GM21737 (cell line): Measurements from ENCODE around the gene TOGARAM2.

Experiments used
- ATAC-seq: cut with Tn5 transposase; IDR thresholded peaks from one replicate; pipeline ENCODE4 v1.9.1; 2021; ENCODE audit warnings: mild to moderate bottlenecking, moderate library complexity; ENCODE audit not compliant: unreplicated experiment

TOGARAM2 gene

DNA sequence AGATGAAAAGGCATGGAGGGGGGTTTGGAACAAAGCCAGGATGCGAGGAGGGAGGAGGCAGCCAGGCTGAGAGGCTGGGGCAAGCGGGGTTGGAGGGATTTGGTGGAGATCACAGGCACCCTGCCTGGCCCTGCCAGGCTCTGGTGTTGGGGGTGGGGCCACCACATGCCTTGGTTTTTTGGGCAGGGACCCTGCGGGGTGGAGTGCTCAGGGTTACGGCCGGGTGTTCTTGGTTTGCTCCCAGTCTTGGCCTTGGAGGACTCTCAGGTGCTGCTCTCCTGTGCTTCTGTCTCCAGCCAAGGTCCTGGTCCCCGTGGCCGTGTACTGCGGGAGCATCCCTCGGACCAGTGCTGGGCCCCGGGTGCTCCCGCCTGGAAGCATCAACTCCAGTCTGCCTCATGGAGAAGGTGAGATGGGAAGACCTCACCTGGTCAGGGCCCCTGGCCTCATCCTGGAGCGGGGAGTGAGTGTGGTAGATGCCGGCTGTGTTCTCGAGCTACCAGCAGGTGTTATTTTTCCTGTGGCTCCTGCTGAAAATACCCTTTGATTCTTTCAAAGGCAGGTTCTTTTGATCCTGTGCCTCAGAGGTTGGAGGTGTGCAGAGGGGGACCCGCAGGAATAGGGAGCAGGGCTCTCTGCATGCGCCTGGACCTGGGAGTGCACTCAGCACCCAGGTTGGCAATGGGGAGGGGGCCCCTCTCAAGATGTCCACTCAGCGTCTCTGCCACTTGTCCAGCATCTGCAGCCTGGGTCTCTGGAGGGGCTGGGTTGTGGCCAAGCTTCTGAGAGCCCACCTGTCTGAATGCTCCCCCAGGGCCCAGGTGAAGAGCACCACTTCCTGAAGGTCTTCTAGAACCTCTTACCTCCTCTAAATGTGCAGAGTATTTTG is 17.0 kb downstream of the TOGARAM2 start:
- no peak for ATAC-seq

DNA sequence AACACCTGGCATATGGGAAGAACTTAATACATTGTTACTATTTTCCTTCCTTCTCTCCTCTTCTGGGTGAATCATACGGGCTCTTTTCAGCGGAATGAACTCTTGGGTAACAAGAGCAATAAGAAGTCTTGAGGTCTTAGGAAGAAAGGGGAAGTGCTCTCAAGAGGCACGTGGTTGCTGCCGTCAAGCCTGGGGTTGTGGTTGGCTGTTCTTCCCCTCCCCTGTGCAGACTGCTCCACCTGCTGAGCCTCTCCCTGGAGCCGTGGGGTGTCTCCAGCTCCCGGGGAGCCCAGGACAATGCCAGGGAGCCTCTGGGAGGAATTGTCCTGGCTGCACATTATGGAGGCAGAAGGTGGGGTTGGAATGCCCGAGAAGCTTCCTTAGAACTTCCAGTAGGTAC is 19.4 kb downstream of the TOGARAM2 start:
- ATAC-seq, result peak; percentile 94

DNA sequence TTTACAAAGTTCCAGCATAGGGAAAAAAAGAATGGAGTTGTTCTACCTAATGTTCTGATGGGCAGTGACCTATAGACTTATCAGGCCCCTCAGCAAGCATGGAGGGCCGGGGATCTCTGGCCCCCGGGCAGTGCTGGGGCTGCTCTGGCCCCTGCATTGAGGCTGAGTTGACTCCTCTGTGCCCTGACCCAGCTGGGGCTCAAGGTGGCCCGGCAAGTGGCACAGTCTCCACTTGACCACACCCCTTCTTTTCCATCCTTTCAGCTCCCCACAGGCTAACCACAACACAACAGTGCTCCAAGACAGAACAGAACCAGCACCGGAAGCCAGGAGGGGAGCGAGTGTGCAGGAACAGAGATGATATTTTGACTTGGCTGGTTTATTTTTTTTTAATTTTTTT is 19.9 kb downstream of the TOGARAM2 start:
- no peak for ATAC-seq

DNA sequence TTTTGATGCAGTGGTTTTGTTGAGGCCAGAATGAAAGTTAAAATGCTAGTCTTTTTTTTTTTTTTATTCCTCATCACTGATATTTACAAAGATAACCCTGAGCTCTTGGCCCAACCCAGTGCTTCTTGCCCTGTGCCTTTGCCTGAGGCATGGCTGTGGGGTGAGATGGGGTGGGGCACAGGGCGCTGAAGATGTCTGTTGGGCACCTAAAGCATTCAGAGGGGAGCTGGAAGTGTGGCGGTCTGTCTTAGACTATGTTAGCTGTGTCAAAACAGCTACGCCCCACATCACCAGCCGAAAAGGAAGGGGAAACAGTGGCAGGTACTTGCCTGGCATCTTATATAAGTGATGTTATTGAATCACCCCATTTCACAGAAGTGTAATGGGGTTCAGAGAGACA is 20.7 kb downstream of the TOGARAM2 start:
- ATAC-seq, result no peak

DNA sequence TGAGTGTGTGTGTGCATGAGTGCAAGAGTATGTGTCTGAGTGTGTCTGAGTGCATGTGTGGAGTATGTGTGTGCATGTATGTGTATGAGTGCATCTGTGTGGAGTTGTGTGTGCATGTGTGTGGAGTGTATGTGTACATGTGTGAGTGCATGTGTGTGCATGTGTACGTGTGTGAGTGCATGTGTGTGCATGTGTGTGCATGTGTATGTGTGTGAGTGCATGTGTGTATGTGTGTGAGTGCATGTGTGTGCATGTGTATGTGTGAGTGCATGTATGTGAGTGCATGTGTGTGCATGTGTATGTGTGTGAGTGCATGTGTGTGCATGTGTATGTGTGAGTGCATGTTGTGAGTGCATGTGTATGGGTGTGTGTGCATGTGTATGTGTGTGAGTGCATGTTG is 23.7 kb downstream of the TOGARAM2 start:
- no peak for ATAC-seq

DNA sequence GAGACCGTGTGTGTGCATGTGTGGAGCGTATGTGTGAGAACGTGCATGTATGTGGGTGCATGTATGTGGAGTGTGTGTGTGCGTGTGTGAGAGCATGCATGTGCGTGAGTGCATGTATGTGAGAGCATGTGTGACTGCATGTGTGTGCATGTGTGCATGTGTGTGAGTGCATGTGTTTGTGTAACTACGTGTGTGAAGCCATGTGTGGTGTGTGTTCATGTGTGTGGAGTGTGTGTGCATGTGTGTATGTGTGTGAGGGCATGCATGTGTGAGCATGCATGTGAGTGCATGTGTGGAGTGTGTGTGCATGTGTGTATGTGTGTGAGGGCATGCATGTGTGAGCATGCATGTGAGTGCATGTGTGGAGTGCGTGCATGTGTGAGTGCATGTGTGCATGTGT is 24.2 kb downstream of the TOGARAM2 start:
- no peak for ATAC-seq

DNA sequence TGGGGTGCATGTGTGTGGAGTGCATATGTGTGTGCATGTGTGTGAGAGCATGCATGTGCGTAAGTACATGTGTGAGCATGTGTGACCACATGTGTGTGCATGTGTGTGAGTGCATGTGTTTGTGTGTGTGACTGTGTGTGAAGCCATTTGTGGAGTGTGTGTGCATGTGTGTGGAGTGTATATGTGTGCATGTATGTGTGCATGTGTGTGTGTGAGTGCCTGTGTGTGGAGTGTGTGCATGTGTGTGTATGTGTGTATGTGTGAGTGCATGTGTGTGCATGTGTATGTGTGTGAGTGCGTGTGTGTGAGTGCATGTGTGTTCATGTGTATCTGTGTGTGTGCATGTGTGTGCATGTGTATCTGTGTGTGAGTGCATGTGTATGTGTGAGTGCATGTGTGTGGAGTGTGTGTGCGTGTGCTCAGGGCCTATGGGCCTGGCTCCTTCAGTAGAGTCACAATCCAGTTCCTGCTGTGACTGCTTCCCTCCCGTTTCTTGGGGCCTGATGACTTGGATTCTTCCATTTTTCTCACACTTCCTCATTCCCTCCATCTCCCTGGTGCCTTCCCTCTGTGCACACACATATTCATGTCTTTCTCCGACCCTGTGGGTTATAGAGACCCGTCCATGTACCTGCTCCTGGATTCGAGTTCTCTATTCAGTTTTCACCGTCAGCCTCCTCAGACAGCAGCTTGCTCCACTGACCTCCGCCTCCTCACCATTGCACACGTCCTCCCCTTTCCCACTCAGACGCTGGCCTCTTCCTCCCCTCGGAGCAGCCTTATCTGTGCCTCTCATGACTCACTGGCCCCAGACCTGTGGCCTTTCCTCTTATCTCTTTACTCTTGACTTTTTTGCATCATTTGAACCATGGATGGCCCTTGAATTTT is 25.2 kb downstream of the TOGARAM2 start:
- ATAC-seq, result no peak

DNA sequence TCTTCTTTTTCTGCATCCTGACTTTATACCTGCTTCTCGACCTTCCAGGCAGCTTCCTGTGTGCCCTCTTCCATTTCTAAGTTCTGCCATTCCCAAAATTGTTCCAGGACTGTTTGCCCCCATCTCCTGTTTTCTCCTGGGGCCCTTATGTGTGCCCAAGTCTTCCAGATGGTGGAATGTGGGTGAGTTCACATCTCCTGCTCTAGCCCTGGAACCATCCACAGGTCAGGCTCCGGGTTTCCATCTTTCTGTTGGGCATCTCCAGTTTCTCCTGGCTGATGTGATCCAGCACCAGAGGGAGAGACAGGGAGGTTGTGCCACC is 25.8 kb downstream of the TOGARAM2 start:
- ATAC-seq, result no peak

DNA sequence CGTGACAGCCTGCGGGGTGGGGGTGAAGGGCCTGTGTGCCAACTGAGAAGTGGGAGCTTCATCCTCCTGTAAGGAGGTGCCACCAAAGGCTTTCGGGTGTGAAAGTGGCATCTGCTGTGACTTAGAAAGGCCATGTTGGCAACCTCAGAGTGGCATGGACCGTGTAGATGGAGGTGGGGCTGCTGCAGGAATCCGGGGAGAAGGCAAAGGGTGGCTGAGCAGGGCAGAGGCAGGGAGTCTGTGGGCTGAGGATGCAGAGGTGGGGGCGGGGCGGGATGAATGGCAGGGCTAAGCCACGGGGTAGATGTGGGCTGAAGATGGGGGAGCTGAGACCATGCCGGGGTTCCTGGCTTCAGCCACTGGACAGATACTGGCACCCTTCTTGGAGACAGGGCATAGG is 28.2 kb downstream of the TOGARAM2 start:
- no peak for ATAC-seq

DNA sequence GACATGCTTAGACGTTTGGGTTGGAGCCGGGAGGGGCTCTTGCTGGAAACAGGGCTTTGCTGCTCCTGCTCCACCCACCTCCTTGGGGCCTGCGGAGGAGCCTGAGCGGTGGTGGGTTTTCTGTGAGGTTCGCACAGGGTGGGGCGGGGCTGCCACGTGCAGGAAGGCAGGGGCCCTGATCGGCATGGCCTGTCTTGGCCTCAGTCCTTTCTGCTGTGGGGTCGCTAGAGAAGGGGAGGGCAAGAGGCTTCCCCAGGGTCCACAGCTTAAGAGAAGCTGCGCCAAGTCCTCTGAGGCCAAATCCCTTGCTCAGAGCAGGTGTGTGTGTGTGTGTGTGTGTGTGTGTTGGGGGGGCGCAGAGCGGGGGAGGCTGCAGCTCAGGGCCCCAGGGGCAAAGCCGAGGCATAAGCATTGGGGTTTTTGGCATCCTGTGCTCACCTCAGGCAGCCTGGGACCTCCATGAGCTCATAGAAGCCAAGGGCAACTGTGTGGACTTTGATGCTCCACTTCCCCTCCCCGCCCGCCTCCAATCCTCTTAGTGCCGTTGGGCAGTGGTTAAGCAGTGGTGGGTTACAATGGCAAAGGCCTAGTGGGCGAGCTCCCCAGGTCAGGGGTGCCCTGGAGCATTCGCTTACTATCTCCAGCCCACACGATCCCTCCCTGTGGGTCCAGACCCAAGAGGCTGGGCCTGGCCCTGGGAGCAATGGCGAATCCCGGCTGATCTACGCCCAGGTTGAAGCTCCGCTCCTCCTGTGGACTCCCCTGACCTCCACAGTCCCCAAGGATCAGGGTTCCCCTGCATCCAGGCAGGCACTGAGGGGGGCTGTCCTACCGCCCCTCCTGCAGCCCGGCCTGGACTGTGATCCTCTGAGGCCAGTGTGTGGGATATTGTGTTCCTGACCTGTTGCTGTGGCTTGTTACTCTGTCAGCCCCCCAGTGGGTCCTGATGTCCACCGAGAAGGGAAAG is 28.9 kb downstream of the TOGARAM2 start:
- ATAC-seq, result no peak

DNA sequence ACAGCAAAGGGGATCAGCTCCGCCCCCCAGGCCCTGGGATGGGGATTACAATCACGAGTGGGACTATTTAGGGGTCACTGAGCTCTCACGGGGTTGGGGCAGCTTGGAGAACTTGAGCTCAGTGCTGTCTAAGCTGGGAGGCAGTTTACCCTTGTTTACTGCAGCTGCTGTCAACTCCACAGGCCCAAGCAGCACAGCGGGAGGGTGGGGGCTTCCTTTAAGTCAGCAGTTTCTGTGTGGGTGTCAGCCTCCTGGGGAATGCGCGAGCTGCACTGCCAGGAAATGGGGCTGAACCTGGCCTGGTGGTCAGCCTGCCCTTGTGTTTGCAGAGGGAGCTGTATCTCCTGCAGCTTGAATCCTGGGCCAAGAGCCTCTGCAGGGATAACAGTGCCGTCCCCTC is 29.8 kb downstream of the TOGARAM2 start:
- ATAC-seq, result no peak

DNA sequence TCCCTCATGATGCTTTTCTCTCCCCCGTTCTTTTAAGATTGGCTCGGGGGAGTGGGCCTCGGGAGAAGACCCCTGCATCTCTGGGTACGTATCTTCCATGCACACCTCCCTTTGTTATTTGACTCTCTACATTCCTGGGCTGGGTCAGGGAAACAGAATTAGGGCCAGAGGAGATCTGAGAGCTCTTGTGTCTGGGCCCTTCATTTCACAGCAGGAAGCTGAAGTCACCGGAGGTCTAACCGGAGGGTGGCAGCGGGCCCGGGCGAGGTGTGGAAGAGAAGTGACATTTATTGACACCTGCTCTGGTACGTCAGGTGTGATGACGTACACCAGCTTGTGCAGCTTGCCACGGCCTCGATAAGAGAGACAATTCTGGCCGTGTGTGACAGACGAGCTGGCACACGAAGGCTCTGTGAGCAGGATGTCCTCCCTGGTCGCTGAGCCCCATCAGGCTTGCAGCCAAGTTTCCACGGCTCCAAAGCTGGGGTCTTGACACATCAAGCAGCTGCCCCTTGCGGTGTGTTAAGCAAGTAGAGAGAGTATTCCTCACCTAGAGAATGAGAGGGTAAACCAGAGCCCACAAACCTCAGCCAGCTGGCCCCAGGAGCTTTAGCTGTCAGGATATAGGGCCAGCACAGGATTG is 30.4 kb downstream of the TOGARAM2 start:
- ATAC-seq, result no peak

DNA sequence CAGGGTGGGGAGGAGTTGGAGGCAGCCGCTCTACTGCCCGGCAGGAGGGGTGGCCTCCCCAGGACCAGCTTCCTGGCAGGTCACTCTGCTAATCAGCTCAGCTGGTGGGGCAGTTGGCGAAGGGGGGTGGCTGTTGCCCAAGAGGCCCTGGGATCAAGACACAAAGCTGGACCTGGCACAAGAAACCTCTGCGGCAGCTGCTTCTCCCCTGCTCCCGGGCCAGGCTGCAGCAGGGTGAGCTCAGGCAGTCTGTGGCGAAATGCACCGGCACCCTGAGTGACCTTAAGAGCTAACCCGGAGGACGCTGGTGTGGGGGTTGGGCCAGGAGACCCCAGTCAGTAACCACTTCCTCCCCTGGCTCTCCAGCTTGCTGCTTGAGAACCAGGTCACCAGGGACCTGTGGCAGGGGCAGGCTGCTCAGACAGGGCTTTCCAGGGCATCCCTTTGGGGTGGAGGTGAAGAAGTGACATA is 31.1 kb downstream of the TOGARAM2 start:
- ATAC-seq, result no peak

DNA sequence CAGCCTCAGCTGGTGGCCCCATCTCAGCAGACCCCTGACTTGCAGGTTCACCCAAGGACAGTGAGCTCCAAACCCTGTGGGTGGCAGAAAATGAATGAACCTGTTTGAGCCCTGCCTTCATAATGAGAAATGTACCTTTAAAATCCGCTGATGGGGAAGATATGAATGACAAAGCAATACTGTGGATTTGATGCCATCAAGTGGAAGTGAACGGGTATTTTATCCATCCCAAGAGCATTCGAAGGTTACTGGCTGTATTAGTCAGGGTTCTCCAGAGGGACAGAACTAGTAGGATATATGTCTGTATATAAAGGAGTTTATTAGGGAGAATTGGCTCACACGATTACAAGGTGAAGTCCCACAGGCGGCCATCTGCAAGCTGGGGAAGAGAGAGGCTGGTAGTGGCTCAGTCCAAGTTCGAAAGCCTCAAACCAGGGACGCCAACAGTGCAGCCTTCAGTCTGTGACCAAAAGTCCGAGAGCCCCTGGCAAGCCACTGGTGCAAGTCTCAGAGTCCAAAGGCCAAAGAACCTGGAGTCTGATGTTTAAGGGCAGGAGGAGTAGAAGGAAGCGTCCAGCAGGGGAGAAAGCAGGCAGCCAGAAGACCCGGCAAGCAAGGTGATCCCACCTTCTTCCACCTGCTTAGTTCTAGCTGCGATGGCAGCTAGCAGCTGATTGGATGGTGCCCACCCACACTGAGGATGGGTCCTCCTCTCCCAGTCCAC is 32.1 kb downstream of the TOGARAM2 start:
- ATAC-seq, result no peak

DNA sequence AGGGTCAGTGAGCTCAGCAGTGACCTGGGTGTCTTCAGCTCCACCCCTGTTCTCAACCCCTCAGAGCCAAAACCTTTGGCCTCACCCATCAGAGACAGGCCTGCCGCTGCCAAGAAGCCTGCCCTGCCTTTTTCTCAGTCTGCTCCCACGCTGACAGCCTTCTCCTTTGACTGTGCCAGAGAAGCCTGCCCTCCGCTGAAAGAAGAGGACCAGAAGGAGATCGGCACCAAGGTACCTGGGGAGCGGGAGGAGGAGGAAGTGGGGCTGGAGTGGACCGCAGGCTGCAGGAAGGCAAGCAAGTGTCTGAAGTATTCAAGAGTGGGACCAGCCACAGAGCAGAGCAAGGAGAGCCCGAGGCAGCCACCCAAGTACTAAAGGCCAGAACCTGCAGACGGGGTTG is 33.2 kb downstream of the TOGARAM2 start:
- ATAC-seq, result peak; percentile 6

DNA sequence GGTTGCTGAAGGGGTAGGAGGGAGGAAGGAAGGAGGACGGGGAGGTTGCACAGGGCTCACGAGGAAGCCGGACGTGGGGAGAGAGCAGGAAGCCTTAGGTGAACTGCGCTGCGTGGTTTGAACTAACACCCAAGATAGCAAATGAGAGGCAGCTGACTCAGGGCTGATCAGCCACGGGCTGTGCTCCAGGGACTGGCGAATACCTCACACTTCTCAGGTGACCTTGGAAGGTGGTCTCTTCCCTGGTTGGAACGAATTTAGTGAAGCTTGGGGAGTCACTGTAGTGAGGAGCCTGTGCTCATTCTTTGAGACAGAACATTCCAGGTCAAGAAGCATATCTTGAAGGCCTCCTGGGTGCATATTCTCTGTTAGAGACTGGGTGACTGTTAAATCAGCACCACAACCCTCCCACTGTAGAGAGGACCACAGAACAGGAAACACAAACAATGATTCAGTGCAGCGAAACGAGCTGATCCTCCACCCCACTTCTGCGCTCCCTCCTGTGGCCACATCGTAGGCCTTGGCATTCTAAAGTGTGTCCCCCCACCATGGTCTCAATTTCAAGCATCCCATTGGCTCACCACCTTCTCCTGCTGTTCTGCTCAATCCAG is 33.8 kb downstream of the TOGARAM2 start:
- peak; percentile 52 for ATAC-seq

DNA sequence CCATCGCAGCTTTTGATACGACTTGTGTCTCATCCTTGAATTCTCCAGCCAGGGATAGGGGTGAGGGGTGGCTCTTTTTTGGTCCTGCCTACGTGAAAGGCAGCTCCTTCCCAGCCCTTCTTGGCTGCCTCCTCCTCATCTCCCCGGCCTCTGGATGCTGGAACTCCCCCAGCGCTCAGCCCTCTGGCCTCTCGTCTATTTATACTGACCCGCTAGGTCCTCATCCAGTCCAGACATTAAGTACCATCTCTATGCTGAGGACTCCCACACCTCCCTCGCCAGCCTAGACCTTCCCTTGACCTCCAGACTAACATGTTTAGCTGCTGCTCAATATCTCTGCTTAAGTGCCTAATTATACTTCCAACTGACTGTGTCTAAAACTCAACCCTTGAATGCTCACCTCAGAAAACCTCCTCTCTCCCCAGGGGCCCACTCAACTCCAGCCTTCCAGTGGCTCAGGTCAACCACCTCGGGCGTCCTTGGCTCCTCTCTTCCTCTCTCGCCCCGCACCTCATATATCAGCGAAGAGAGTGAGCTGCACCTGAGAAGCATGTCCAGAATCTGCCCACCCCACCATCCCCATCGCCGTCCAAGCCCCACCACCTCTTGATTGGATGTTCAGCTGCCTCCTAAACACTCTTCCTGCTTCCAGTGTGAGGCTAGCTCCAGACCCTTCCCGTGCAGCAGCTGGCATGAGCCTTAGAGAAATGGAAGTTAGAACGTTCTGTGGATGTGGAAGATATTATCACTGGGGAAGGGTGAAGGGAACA is 34.8 kb downstream of the TOGARAM2 start:
- no peak for ATAC-seq

DNA sequence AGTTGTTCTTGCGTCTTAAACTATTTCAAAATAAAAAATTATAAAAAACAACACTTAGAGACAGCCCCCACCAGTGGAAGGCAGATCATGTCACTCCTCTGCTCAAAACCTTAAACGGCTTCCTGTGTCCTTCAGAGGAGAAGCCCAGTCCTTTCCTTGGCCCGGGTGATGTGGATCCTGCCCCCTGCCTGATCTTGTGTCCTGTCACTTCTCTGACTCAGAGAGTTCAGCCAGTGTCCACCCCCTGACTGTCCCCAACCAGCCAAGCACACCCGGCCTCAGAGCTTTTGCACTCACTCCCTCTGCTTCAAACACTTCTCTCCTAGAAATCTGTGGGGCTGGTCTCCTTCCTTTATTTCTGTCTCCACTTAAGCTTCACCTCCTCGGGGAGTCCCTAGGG is 35.4 kb downstream of the TOGARAM2 start:
- ATAC-seq, result no peak
